K562 (cell line): ENCODE results near the gene PTPN11. TPM values are rescaled to one million over a fixed set of nuclear protein-coding genes. Genes with fewer than 3 reads are reported as not detected.

Experiments used
- CBX8 ChIP-seq: fragments of 200-600 bp; sonication (generic); IDR thresholded peaks from 2 replicates; pipeline ENCODE4 v1.6.1; 2012; ENCODE audit warnings: borderline replicate concordance, mixed run types, low read depth, mild to moderate bottlenecking, moderate library complexity, mixed read lengths, low read length, control low read depth, inconsistent platforms; ENCODE audit not compliant: poor library complexity, severe bottlenecking; ENCODE audit errors: extremely low read depth
- CTBP1 ChIP-seq: fragments of 450-650 bp; IDR thresholded peaks from 2 replicates; pipeline ENCODE4 v1.6.1; 2016; ENCODE audit warnings: borderline replicate concordance
- EP400 ChIP-seq: fragments of 450-650 bp; IDR thresholded peaks from 2 replicates; pipeline ENCODE4 v1.6.1; 2017; ENCODE audit warnings: antibody characterized with exemption, mild to moderate bottlenecking, moderate library complexity
- MXI1 ChIP-seq: IDR thresholded peaks from 2 replicates; pipeline ENCODE4 v1.6.1; 2011; ENCODE audit warnings: low read depth, mild to moderate bottlenecking, improper control_type of control experiment, low read length
- NFIC ChIP-seq: fragments of 450-650 bp; IDR thresholded peaks from 2 replicates; pipeline ENCODE4 v1.6.1; 2017; ENCODE audit warnings: mild to moderate bottlenecking, inconsistent platforms
- PRMT5 ChIP-seq: sonication (generic); formaldehyde crosslinking; IDR thresholded peaks from 2 replicates; pipeline ENCODE4 v1.5.0; 2020; ENCODE audit warnings: missing genetic modification reagents
- ZNF146 ChIP-seq: IDR thresholded peaks from one replicate; pipeline ENCODE4 v1.6.1; 2018; ENCODE audit warnings: missing compliant biosample characterization; ENCODE audit not compliant: unreplicated experiment
- polyA plus RNA-seq, 8 experiments: library from polyadenylated mRNA; depleted of rRNA in 4 of 8; stranded (reverse) in 5 of 8; unstranded in 3 of 8; fragments of >200 nt; fragmentation: Nextera tagmentation in 2 of 8; fragmentation: Illumina TruSeq in 1 of 8; extraction: Ambion mirVana in 2 of 8; extraction: Trizol in 1 of 8; gene quantifications; 2 replicates each; pipeline versions ENCODE4 v1.2.1 to v1.2.3, GENCODE V29; 2011 to 2014; ENCODE audit warnings: inconsistent platforms in 1 of 8, missing spikeins in 1 of 8
- total RNA-seq, 7 experiments: library from RNA; depleted of rRNA in 6 of 7; stranded (reverse); fragments of >200 nt in 6 of 7; fragmentation: Illumina TruSeq in 2 of 7; extraction: Trizol in 2 of 7; gene quantifications; 2 replicates each; pipeline versions ENCODE4 v1.2.1 to v1.2.3, GENCODE V29; 2011 to 2021; ENCODE audit warnings: low replicate concordance in 1 of 7
- TF ChIP-seq, protein P1 (sequence below): fragments of 450-650 bp; IDR thresholded peaks from 2 replicates; pipeline ENCODE4 v1.6.1; 2017; ENCODE audit warnings: antibody characterized with exemption, mild to moderate bottlenecking
- TF ChIP-seq, protein P2 (sequence below): IDR thresholded peaks from 2 replicates; pipeline ENCODE4 v1.6.1; 2012; ENCODE audit warnings: low read depth, low read length, improper control_type of control experiment, borderline replicate concordance
- TF ChIP-seq, protein P3 (sequence below), 2 experiments: fragments of 450-650 bp; IDR thresholded peaks; 2 replicates each; pipeline ENCODE4 v1.6.1; 2016; ENCODE audit warnings: mild to moderate bottlenecking in 2 of 2, borderline replicate concordance in 1 of 2, low read depth in 1 of 2, moderate library complexity in 1 of 2

The PTPN11 gene
- total and polyA plus RNA-seq, 9 of the 15 experiments (the other 6 are each of a cell fraction or from before 2014, with no cell fraction given): 22.5 to 126 (median 79.7) TPM

DNA sequence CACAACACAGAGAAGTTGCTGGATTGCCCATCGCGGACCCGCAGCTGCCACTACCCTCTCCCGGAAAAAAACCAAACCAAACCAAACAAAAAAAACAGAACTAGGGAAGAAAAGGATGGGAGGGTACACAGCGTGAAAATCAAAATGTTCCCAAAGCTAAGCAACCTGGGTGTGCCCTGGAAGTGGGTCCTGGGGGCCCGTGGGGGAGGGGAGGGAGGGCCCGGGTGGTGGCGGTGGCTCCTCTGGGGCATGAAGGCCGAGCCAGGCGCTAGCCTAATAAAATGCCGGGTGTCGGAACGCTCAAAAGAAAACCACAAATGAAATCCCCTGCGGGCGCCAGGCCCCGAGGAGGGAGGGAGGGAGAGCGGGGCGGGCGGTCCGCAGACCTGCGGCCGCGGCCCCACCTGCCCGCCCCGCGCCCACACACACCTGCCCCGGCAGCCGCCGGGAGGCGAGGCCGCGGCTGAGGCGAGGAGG, 37.3 kb upstream of the PTPN11 start (continued):
- TF ChIP-seq, protein P1, sequence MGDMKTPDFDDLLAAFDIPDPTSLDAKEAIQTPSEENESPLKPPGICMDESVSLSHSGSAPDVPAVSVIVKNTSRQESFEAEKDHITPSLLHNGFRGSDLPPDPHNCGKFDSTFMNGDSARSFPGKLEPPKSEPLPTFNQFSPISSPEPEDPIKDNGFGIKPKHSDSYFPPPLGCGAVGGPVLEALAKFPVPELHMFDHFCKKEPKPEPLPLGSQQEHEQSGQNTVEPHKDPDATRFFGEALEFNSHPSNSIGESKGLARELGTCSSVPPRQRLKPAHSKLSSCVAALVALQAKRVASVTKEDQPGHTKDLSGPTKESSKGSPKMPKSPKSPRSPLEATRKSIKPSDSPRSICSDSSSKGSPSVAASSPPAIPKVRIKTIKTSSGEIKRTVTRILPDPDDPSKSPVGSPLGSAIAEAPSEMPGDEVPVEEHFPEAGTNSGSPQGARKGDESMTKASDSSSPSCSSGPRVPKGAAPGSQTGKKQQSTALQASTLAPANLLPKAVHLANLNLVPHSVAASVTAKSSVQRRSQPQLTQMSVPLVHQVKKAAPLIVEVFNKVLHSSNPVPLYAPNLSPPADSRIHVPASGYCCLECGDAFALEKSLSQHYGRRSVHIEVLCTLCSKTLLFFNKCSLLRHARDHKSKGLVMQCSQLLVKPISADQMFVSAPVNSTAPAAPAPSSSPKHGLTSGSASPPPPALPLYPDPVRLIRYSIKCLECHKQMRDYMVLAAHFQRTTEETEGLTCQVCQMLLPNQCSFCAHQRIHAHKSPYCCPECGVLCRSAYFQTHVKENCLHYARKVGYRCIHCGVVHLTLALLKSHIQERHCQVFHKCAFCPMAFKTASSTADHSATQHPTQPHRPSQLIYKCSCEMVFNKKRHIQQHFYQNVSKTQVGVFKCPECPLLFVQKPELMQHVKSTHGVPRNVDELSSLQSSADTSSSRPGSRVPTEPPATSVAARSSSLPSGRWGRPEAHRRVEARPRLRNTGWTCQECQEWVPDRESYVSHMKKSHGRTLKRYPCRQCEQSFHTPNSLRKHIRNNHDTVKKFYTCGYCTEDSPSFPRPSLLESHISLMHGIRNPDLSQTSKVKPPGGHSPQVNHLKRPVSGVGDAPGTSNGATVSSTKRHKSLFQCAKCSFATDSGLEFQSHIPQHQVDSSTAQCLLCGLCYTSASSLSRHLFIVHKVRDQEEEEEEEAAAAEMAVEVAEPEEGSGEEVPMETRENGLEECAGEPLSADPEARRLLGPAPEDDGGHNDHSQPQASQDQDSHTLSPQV: no peak
- no peak for TF ChIP-seq EP400
- TF ChIP-seq CBX8: no peak
- no peak for TF ChIP-seq PRMT5 (CRISPR knock-in tag)
- TF ChIP-seq, protein P2, sequence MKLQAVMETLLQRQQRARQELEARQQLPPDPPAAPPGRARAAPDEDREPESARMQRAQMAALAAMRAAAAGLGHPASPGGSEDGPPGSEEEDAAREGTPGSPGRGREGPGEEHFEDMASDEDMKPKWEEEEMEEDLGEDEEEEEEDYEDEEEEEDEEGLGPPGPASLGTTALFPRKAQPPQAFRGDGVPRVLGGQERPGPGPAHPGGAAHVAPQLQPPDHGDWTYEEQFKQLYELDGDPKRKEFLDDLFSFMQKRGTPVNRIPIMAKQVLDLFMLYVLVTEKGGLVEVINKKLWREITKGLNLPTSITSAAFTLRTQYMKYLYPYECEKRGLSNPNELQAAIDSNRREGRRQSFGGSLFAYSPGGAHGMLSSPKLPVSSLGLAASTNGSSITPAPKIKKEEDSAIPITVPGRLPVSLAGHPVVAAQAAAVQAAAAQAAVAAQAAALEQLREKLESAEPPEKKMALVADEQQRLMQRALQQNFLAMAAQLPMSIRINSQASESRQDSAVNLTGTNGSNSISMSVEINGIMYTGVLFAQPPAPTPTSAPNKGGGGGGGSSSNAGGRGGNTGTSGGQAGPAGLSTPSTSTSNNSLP: no peak
- no peak for TF ChIP-seq MXI1
- TF ChIP-seq ZNF146 (CRISPR knock-in tag): no peak
- TF ChIP-seq, protein P3, sequence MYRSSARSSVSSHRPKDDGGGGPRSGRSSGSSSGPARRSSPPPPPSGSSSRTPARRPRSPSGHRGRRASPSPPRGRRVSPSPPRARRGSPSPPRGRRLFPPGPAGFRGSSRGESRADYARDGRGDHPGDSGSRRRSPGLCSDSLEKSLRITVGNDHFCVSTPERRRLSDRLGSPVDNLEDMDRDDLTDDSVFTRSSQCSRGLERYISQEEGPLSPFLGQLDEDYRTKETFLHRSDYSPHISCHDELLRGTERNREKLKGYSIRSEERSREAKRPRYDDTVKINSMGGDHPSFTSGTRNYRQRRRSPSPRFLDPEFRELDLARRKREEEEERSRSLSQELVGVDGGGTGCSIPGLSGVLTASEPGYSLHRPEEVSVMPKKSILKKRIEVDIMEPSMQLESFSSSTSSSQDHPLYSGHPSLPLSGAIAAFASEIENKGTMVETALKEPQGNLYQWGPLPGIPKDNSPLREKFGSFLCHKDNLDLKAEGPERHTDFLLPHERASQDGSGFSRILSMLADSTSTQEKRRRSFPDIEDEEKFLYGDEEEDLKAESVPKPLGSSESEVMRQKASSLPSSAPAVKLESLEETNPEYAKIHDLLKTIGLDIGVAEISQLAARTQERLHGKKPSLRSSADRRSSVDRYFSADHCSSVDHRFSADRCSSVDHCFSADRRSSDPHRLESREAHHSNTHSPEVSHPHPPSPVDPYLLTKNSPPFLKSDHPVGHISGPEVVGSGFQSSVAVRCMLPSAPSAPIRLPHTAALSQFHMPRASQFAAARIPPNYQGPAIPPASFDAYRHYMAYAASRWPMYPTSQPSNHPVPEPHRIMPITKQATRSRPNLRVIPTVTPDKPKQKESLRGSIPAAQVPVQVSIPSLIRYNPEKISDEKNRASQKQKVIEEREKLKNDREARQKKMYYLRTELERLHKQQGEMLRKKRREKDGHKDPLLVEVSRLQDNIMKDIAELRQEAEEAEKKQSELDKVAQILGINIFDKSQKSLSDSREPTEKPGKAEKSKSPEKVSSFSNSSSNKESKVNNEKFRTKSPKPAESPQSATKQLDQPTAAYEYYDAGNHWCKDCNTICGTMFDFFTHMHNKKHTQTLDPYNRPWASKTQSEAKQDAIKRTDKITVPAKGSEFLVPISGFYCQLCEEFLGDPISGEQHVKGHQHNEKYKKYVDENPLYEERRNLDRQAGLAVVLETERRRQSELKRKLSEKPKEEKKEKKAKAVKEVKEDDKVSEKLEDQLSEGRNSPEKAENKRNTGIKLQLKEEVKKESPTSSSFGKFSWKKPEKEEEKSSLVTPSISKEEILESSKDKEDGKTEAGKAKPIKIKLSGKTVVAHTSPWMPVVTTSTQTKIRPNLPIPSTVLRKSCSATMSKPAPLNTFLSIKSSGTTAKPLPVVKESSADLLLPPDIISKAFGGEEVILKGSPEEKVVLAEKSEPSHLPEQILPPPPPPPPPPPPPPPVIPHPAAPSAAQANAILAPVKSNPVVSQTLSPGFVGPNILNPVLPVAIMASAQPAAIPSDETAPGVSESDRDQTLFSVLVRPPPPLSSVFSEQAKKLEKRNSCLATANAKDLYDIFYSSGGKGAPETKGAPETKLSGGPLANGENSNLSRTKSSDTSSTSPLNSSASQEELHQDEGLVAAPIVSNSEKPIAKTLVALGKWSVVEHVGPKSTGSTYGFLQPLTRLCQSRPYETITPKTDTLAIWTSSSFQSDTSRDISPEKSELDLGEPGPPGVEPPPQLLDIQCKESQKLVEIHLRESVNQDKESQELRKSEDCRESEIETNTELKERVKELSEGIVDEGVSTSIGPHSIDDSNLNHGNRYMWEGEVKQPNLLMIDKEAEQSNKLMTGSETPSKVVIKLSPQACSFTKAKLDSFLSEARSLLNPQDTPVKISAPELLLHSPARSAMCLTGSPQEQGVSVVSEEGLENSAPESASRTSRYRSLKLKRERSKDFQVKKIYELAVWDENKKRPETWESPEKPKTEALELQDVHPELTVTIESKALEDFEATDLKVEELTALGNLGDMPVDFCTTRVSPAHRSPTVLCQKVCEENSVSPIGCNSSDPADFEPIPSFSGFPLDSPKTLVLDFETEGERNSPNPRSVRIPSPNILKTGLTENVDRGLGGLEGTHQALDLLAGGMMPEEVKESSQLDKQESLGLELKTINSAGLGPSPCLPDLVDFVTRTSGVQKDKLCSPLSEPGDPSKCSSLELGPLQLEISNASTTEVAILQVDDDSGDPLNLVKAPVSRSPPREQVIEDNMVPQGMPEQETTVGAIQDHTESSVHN (IDR thresholded peaks at IDR 0.05; ENCODE audit: borderline replicate concordance in 1 of 2, low read depth in 1 of 2): no peak
- no peak for TF ChIP-seq NFIC
- TF ChIP-seq CTBP1: no peak
